ENCODE measurements around the gene FBXO15. TPM values are rescaled to one million over a fixed set of nuclear protein-coding genes. Genes with fewer than 3 reads are reported as not detected.

Gene FBXO15
- total RNA-seq, 1 experiment from 2014 or later, result 2.2 TPM

DNA sequence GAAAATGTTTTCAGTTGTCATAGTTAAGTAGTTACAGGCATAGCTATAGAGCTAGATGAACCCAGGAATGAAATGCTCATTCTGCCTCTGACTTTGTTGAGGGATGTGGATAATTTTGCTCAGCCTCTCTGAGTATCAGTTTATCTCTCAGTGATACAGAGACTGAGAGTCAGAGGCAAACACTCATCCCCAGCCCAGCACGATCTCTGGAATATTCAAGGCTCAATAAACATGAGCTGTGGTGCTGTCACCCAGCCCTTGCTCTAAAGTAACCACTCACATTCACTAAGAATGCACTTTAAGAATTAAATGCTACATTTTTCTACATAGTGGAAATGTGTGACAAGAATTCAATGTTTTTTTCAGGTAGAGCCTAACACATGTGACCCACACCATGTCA, 31.2 kb upstream of the FBXO15 start:
- TF ChIP-seq EZH2 (IDR thresholded peaks at IDR 0.05; ENCODE audit: low read depth), result no peak
- TF ChIP-seq, protein P1, sequence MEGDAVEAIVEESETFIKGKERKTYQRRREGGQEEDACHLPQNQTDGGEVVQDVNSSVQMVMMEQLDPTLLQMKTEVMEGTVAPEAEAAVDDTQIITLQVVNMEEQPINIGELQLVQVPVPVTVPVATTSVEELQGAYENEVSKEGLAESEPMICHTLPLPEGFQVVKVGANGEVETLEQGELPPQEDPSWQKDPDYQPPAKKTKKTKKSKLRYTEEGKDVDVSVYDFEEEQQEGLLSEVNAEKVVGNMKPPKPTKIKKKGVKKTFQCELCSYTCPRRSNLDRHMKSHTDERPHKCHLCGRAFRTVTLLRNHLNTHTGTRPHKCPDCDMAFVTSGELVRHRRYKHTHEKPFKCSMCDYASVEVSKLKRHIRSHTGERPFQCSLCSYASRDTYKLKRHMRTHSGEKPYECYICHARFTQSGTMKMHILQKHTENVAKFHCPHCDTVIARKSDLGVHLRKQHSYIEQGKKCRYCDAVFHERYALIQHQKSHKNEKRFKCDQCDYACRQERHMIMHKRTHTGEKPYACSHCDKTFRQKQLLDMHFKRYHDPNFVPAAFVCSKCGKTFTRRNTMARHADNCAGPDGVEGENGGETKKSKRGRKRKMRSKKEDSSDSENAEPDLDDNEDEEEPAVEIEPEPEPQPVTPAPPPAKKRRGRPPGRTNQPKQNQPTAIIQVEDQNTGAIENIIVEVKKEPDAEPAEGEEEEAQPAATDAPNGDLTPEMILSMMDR (conservative IDR thresholded peaks at IDR 0.05), result no peak
- Histone ChIP-seq H3K9me3 (ENCODE audit: insufficient read depth, low read depth) (no peaks in the 10 kb centered on the region), H2AFZ (no peak overlapping the region), H3K27me3 (ENCODE audit: insufficient read depth, low read depth) (peaks cover 23% of the 10 kb centered on the region; the same call in 1 of the 2 replicates), H3K9me2 (ENCODE audit: insufficient read depth) (no peaks in the 10 kb centered on the region), H3K79me2 (ENCODE audit: low read depth) (no peaks in the 10 kb centered on the region), H4K20me1 (ENCODE audit: insufficient read depth) (no peaks in the 10 kb centered on the region), H3K4me2 (no peak overlapping the region), H3K4me3 (no peak overlapping the region), H3F3A (ENCODE audit: insufficient read depth, low read depth) (no peaks in the 10 kb centered on the region), H3K36me3 (ENCODE audit: low read depth) (no peaks in the 10 kb centered on the region), H3K4me1 (replicated peaks; ENCODE audit: insufficient read depth) (0 out of 2 replicates have a peak, but pooled peaks cover 9% of the 10 kb centered on the region), H3K27ac (no peak overlapping the region)
- CTCF ChIA-PET, result no interaction called here
- POLR2A ChIA-PET (ENCODE audit: unreplicated experiment), result interaction anchor here (0.8 to 0.9 kb wide), 2 partner anchors 35 to 364 kb away, joined by 3 to 11 read pairs; no protein-coding TSS in a partner anchor
- BruUV-seq (replicated peaks), result no TSS peak
- DNase-seq, result no peak
- intact Hi-C loops (cut with micrococcal nuclease; ENCODE audit: unreplicated experiment), result no loop called here

DNA sequence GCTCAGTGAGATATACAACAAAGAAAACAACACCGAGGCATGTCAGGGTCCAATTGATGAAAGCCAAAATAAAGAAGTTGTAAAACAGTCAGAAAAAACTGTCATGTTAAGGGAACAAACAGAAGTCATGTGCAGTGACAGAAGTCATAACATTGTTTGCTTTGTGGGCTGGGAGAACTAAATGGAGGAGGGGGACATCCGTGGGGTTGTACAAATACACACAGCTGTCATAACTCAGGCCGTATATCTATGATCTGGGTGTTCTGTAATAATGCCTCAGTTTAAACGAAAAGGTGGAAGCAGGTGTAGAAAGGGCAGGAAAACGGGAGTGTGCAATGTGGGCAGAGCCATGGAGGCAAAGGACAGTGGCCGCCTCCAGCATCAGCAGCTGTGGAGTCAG, 28.0 kb upstream of the FBXO15 start:
- no peak for DNase-seq
- Histone ChIP-seq H3K4me1 (replicated peaks; ENCODE audit: insufficient read depth) (0 out of 2 replicates have a peak, but pooled peaks cover 4% of the 10 kb centered on the region), H2AFZ (no peak overlapping the region), H3K9me2 (ENCODE audit: insufficient read depth) (no peaks in the 10 kb centered on the region), H3K27ac (no peak overlapping the region), H3K9me3 (ENCODE audit: insufficient read depth, low read depth) (no peaks in the 10 kb centered on the region), H4K20me1 (ENCODE audit: insufficient read depth) (no peaks in the 10 kb centered on the region), H3K4me3 (no peak overlapping the region), H3K27me3 (ENCODE audit: insufficient read depth, low read depth) (peaks cover 30% of the 10 kb centered on the region; the same call in 1 of the 2 replicates), H3K79me2 (ENCODE audit: low read depth) (no peaks in the 10 kb centered on the region), H3K4me2 (no peak overlapping the region), H3K36me3 (ENCODE audit: low read depth) (no peaks in the 10 kb centered on the region), H3F3A (ENCODE audit: insufficient read depth, low read depth) (no peaks in the 10 kb centered on the region)
- POLR2A ChIA-PET (ENCODE audit: unreplicated experiment), result no interaction called here
- TF ChIP-seq, protein P1 (conservative IDR thresholded peaks at IDR 0.05), result no peak
- no peak for TF ChIP-seq EZH2 (IDR thresholded peaks at IDR 0.05; ENCODE audit: low read depth)
- CTCF ChIA-PET, result no interaction called here
- BruUV-seq (replicated peaks), result no TSS peak
- intact Hi-C loops (cut with micrococcal nuclease; ENCODE audit: unreplicated experiment), result no loop called here

DNA sequence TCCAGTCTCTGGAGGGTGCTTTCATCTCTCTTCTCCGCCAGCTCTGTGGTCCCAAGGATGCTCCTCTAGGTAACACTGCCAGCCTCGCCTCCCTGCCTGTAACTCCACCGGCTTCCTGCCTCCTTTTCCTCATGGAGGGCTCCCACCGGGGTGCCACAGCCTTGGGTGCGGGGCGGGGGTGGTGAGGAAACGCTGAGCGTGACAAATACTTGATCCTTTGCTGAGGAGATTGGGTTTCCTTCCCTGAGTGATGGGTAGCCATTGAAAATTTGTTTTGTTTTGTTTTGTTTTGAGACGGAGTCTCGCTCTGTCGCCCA, 25.8 kb upstream of the FBXO15 start:
- intact Hi-C loops (cut with micrococcal nuclease; ENCODE audit: unreplicated experiment), result no loop called here
- H2AFZ ChIP-seq, result no peak overlapping the region
- H3K36me3 ChIP-seq (ENCODE audit: low read depth), result no peaks in the 10 kb centered on the region
- no peaks in the 10 kb centered on the region for H4K20me1 ChIP-seq (ENCODE audit: insufficient read depth)
- DNase-seq, result no peak
- H3K79me2 ChIP-seq (ENCODE audit: low read depth), result no peaks in the 10 kb centered on the region
- H3K9me3 ChIP-seq (ENCODE audit: insufficient read depth, low read depth), result no peaks in the 10 kb centered on the region
- H3K27ac ChIP-seq, result no peak overlapping the region
- POLR2A ChIA-PET (ENCODE audit: unreplicated experiment), result no interaction called here
- no peak overlapping the region for H3K4me2 ChIP-seq
- no peaks in the 10 kb centered on the region for H3K9me2 ChIP-seq (ENCODE audit: insufficient read depth)
- peaks cover 48% of the 10 kb centered on the region for H3K27me3 ChIP-seq (ENCODE audit: insufficient read depth, low read depth)
- no peaks in the 10 kb centered on the region for H3F3A ChIP-seq (ENCODE audit: insufficient read depth, low read depth)
- H3K4me3 ChIP-seq, result no peak overlapping the region
- H3K4me1 ChIP-seq (replicated peaks; ENCODE audit: insufficient read depth), result 0 out of 2 replicates have a peak, but pooled peaks cover 4% of the 10 kb centered on the region
- BruUV-seq (replicated peaks), result no TSS peak
- CTCF ChIA-PET, result no interaction called here
- TF ChIP-seq, protein P1 (conservative IDR thresholded peaks at IDR 0.05), result no peak
- TF ChIP-seq EZH2 (IDR thresholded peaks at IDR 0.05; ENCODE audit: low read depth), result no peak

Measured in PC-9 (cell line).